Right lobe of liver (tissue), 6 donors: ENCODE results near the gene OR8B8. TPM values are rescaled to one million over a fixed set of nuclear protein-coding genes. Genes with fewer than 3 reads are reported as not detected.
A peak's percentile ranks its signal among the peaks of the same experiment; 100 is the strongest.

Experiments used
- ATAC-seq, 4 donors: fragments of 200-7000 bp; cut with Tn5 transposase; one replicate each; pipeline ENCODE4 v1.9.1; 2020; ENCODE audit warnings: mild to moderate bottlenecking in 4 of 4, moderate library complexity in 4 of 4
- DNase-seq, 3 donors: peaks; one replicate each; pipeline ENCODE4 v3.0.0-alpha.2; 2020
- H3K27ac ChIP-seq, 3 donors: fragments of 200-600 bp; one replicate each; pipeline ENCODE4 v1.8.0; 2022
- H3K27me3 ChIP-seq, 2 donors: fragments of 200-600 bp; one replicate each; pipeline ENCODE4 v1.8.0; 2022
- H3K36me3 ChIP-seq, 4 donors: fragments of 200-600 bp; sonication (generic) in 1 of 4; one replicate each; pipeline versions ENCODE4 v1.5.1 to v1.8.0; 2017 to 2022; ENCODE audit warnings: control low read depth in 1 of 4
- H3K4me1 ChIP-seq, 4 donors: fragments of 200-600 bp; sonication (generic) in 1 of 4; one replicate each; pipeline versions ENCODE4 v1.5.1 to v1.8.0; 2017 to 2022; ENCODE audit warnings: control low read depth in 1 of 4
- H3K4me3 ChIP-seq, 3 donors: fragments of 200-600 bp; one replicate each; pipeline ENCODE4 v1.8.0; 2022
- H3K9me3 ChIP-seq, 4 donors: fragments of 200-600 bp; sonication (generic) in 1 of 4; one replicate each; pipeline versions ENCODE4 v1.5.1 to v1.8.0; 2017 to 2022; ENCODE audit warnings: control low read depth in 1 of 4
- POLR2A ChIP-seq: fragments of 450-650 bp; IDR thresholded peaks from one replicate; pipeline ENCODE4 v1.6.1; 2017; ENCODE audit warnings: antibody characterized with exemption, mild to moderate bottlenecking
- WGBS: methylation state at CpG from one replicate; pipeline ENCODE4 v1.1.6; 2018; ENCODE audit warnings: low coverage, low lambda C conversion rate; ENCODE audit not compliant: insufficient coverage; ENCODE audit errors: missing lambda C conversion rate; 5-methylcytosine and 5-hydroxymethylcytosine counted together
- intact Hi-C, 2 donors: fragments of 100-400 bp; cut with DNase I; formaldehyde crosslinking; loops; one replicate each; pipeline versions ENCODE4 v1.11.2 to v1.14.1; 2022
- total RNA-seq, 6 experiments: library from RNA; depleted of rRNA in 2 of 6; stranded (reverse); fragments of >200 nt in 2 of 6; fragmentation: NEBNext Ultra II Directional in 3 of 6; extraction: Animal tissue kit (Norgen Biotek cat#: 25700) in 3 of 6; gene quantifications; one replicate each; pipeline versions ENCODE4 v1.1.0 to v1.2.4, GENCODE V29; 2016 to 2023
- TF ChIP-seq, protein P1 (sequence below), 4 donors: fragments of 200-600 bp in 3 of 4; fragments of 450-650 bp in 1 of 4; IDR thresholded peaks; one replicate each; pipeline versions ENCODE4 v1.5.1 to v1.8.0; 2016 to 2022; ENCODE audit warnings: antibody characterized with exemption in 4 of 4, mild to moderate bottlenecking in 2 of 4
- donor health status: DM: no; HTN: yes; CAD: no.
- donor health status: DM: no; HTN: no; CAD: no.
- donor health status: DM: no; HTN: no; CAD: no.
- donor health status: DM: no; HTN: yes; CAD: no.
- donor health status: DM: no; HTN: yes; CAD: no.

The OR8B8 gene
- total RNA-seq, 6 experiments from 2014 or later: not detected

DNA sequence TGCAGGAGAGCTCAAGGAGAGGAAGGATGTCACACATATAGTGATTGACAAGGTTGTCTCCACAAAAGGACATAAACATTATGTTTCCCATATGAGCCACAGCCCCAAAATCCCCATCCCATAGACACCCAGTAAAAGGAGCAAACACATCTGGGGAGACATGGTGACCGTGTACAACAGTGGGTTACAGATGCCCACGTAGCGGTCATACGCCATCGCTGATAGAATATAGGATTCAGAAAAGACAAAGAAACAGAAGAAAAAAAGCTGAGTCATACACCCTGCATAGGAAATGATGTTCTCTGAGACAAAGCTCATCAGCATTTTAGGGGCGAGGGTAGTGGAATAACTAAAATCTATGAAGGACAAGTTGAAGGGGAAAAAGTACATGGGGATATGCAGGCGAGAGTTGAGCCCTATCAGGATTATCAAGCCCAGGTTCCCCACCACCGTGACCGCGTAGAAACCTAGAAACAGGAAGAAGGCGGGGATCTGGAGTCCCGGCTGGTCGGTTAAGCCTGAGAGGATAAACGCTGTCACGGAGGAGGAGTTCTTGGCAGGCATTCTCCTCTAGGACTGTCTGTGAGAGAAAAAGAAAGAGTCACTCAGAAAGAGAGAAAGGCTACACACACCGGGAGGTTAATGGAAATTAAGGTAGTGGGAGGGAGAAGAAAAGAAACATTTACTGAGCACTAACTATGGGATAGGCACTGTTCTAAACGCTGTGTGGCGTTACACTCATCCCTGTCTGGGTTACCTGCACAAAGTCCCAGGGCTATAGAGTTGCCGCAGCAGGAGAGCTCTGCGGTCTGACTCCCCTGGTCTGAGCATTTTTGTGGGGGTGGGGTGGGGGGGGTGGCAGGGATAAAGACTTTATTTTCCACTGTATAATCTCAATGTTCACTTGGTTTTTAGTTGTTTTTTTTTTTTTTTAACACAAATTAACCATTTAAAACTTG is 36.1 kb upstream of the OR8B8 start:
- DNase-seq: no peak
- H3K4me3 ChIP-seq: no peak overlapping the region
- WGBS: 25% methylated on average over 20 of the region's 20 CpGs
- no peak overlapping the region for H3K27ac ChIP-seq
- TF ChIP-seq, protein P1, sequence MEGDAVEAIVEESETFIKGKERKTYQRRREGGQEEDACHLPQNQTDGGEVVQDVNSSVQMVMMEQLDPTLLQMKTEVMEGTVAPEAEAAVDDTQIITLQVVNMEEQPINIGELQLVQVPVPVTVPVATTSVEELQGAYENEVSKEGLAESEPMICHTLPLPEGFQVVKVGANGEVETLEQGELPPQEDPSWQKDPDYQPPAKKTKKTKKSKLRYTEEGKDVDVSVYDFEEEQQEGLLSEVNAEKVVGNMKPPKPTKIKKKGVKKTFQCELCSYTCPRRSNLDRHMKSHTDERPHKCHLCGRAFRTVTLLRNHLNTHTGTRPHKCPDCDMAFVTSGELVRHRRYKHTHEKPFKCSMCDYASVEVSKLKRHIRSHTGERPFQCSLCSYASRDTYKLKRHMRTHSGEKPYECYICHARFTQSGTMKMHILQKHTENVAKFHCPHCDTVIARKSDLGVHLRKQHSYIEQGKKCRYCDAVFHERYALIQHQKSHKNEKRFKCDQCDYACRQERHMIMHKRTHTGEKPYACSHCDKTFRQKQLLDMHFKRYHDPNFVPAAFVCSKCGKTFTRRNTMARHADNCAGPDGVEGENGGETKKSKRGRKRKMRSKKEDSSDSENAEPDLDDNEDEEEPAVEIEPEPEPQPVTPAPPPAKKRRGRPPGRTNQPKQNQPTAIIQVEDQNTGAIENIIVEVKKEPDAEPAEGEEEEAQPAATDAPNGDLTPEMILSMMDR (IDR thresholded peaks at IDR 0.05): no peak
- no peak for TF ChIP-seq POLR2A
- no peaks in the 10 kb centered on the region for H3K4me1 ChIP-seq
- H3K9me3 ChIP-seq: no peaks in the 10 kb centered on the region
- peak; percentile 36 to 66 (median 54) for ATAC-seq
- H3K27me3 ChIP-seq: peaks cover 0 to 4% of the 10 kb centered on the region in 2 donors
- no peaks in the 10 kb centered on the region for H3K36me3 ChIP-seq
- intact Hi-C loops: no loop called here

DNA sequence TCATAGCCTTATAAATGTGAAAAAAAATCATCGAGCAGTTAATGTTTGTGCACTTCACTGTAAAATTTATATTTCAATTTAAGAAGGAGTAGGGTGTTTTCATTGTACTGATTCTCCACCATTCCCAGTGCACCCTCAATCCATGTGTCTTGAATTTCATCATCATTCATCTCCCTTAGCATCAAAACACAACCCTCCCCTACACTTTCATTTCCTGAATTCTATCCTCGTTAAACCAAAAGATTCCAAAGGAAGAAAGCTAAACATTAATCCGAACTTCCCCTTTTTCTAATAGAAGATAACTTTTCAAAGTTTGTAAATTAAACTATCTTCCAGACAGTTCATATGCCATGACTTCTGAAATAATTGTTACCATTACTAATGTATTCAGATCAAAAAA is 34.1 kb upstream of the OR8B8 start:
- H3K27me3 ChIP-seq: peaks cover 0 to 4% of the 10 kb centered on the region in 2 donors
- no peak overlapping the region for H3K4me3 ChIP-seq
- 41% methylated on average over 3 of the region's 3 CpGs for WGBS
- H3K4me1 ChIP-seq: no peaks in the 10 kb centered on the region
- TF ChIP-seq, protein P1 (IDR thresholded peaks at IDR 0.05): no peak
- no peak for TF ChIP-seq POLR2A
- H3K9me3 ChIP-seq: no peaks in the 10 kb centered on the region
- H3K36me3 ChIP-seq: no peaks in the 10 kb centered on the region
- no peak overlapping the region for H3K27ac ChIP-seq
- no peak for DNase-seq
- ATAC-seq: no peak
- intact Hi-C loops: no loop called here

DNA sequence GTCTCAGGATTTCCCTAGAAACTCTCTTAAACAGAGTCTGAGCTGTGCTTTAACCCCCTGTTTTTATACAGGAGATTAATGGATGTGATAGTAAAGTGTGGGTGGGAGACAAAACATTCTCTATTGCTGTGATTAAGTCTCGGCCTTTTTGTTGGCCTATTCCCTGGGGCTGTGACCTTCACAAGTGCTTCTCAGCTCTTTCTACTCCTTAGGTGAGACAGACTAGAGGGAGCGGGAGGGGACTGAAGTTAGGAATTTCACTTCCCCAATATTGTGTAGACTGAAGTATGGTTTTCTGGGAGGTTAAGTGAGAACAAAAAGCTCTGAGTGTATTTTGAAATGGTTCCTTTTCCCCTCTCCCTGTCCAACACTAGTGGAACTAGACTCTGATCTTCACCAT is 29.8 kb upstream of the OR8B8 start:
- 37% methylated on average over 2 of the region's 2 CpGs for WGBS

DNA sequence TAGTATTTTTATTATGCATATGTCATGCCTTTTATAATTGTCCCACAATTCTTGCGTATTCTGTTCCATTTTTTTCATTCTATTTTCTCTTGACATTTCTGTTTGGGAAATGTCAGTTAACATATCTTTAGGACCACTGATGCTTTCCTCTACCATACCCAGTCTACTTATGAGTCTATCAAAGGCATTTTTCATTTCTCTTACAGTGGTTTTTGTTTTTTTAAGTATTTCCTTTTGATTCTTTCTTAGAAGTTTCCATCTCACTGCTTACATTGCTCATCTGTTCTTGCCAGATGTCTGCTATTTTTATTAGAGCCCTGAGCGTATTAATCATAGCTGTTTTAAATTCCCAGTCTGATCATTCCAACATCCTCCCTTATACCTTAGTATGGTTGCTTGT is 29.3 kb upstream of the OR8B8 start:
- Histone ChIP-seq H3K9me3 (no peaks in the 10 kb centered on the region), H3K4me3 (no peak overlapping the region), H3K4me1 (no peaks in the 10 kb centered on the region), H3K27me3 (no peaks in the 10 kb centered on the region), H3K27ac (no peak overlapping the region), H3K36me3 (no peaks in the 10 kb centered on the region)
- WGBS: 55% methylated on average over 2 of the region's 2 CpGs
- ATAC-seq (no peak), DNase-seq (no peak)
- intact Hi-C loops: no loop called here
- no peak for TF ChIP-seq POLR2A
- TF ChIP-seq, protein P1 (IDR thresholded peaks at IDR 0.05): no peak

More for the DNA sequence above, 29.8 kb upstream of the OR8B8 start:
- TF ChIP-seq POLR2A: no peak
- TF ChIP-seq, protein P1 (IDR thresholded peaks at IDR 0.05): no peak
- Histone ChIP-seq H3K4me3 (no peak overlapping the region), H3K4me1 (no peaks in the 10 kb centered on the region), H3K27ac (no peak overlapping the region), H3K27me3 (no peaks in the 10 kb centered on the region), H3K36me3 (no peaks in the 10 kb centered on the region), H3K9me3 (no peaks in the 10 kb centered on the region)
- DNase-seq (no peak), ATAC-seq (no peak)
- intact Hi-C loops: no loop called here
